HG02938 (cell line): ENCODE measurements around the gene TMEM170A.
"Not testable (repeated sequence)": the region's sequence is repeated elsewhere in the genome, so short reads cannot be mapped to it uniquely, and the experiment has no call there.

Experiments
- ATAC-seq: cut with Tn5 transposase; IDR thresholded peaks from one replicate; pipeline ENCODE4 v1.9.1; 2021; ENCODE audit warnings: mild to moderate bottlenecking, moderate library complexity; ENCODE audit not compliant: unreplicated experiment

TMEM170A gene

GRCh38 chr16:75456971-75457370 lies 7.5 kb downstream of the TMEM170A start:
- ATAC-seq, result no peak

DNA sequence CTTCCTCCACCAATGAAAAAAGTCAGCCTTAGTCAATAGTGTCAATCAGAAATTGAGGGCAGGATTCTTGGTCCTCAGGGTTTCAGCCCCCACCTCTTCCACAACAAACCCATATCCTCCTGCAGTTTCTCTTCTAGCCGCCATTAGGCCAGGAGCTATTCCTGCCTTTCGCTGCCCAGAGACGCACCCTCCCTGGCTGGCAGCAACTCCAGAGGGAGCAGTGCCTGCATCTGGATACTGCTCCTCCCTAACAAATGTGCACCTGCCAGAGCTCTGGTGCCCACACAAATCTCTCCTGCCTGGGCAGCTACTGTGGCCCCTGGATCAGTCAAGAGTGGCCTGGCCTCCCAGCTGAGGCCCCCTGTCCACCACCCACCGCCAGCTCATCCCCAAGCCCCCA lies 8.0 kb downstream of the TMEM170A start:
- ATAC-seq, result not testable (repeated sequence)

GRCh38 chr16:75455677-75456076 lies 8.8 kb downstream of the TMEM170A start:
- no peak for ATAC-seq

- ATAC-seq, result no peak
These were observed 11.9 kb downstream of the TMEM170A start for GRCh38 chr16:75452464-75453190.

DNA sequence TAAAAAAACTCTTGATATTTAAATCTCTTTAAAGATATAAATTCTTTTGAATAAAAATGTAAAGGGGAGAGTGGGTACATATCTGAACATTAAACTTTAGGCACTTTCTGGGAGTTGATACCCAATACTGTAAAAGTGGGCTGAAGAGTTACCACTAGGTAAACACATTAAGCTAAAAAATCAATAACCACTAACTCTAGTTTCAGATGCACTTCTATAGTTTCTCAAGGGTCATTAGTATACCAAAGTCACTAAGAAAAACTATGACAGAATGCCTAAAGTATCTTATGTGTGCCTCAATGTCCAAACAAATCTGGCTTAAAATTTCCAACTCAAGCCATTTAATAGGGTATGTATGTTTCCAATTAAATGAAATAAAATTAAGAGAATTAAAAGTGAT lies 18.1 kb downstream of the TMEM170A start:
- ATAC-seq, result no peak

GRCh38 chr16:75445298-75445697 lies 19.2 kb downstream of the TMEM170A start:
- ATAC-seq, result no peak

GRCh38 chr16:75443298-75443697 lies 21.2 kb downstream of the TMEM170A start:
- no peak for ATAC-seq

GRCh38 chr16:75433732-75434413 lies 30.6 kb downstream of the TMEM170A start:
- peak; percentile 60 for ATAC-seq

GRCh38 chr16:75432828-75433731 lies 31.4 kb downstream of the TMEM170A start, which contains the start of gene CFDP1:
Gene CFDP1, minus strand, starts transcription at chr16:75433503. Its CDS starts 151 bp downstream, at chr16:75433352.
- ATAC-seq, result peak; percentile 87

- no peak for ATAC-seq
These were observed 34.7 kb downstream of the TMEM170A start for GRCh38 chr16:75429621-75430403.

DNA sequence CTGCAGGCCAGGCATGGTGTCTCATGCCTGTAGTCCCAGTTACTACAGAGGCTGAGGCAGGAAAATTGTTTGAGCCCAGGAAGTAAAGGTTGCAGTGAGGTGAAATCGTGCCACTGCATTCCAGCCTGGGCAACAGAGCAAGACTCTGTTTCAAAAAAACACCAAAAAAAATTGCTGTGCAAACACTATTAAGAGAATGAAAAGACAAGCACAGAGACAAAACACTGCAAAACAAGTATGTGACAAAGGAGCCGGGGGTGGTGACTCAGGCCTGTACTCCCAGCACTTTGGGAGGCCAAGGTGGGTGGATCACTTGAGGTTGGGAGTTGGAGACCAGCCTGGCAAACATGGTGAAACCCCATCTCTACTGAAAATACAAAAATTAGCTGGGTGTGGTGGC lies 38.0 kb downstream of the TMEM170A start:
- not testable (repeated sequence) for ATAC-seq

DNA sequence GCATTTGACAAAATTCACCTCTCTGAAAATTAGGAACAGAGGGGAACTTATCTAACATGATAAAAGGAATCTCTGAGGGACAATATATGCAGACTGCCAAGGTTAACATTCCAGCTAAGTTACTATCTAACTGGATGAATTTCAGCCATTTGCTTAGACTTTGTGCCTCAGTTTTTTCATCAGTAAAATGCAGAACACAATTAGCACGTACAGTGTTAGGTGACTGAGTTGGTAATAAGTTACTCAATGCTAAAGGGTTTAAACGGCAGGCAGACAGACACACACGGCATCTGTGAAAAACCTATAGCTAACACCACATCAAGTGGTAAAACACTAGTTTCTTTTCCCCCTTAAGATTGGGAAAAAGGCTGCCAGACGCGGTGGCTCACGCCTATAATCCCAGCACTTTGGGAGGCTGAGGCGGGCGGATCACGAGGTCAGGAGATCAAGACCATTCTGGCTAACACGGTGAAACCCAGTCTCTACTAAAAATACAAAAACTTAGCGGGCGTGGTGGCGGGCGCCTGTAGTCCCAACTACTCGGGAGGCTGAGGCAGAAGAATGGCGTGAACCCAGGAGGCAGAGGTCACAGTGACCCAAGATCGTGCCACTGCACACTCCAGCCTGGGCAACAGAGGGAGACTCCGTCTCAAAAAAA lies 40.3 kb downstream of the TMEM170A start:
- ATAC-seq, result not testable (repeated sequence)

GRCh38 chr16:75423723-75424104 lies 40.8 kb downstream of the TMEM170A start:
- no peak for ATAC-seq

DNA sequence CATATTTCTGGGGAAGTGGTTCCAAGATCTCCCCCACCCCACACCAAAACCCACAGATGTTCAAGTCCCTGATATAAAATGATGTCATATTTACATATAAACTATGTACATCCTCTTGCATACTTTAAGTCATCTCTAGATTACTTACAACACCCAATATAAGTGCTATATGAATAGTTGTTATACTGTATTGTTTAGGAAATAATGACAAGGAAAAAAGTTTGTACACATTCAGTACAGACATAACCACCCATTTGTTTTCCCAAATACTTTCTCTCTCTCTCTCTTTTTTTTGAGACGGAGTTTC lies 42.7 kb downstream of the TMEM170A start:
- no peak for ATAC-seq

DNA sequence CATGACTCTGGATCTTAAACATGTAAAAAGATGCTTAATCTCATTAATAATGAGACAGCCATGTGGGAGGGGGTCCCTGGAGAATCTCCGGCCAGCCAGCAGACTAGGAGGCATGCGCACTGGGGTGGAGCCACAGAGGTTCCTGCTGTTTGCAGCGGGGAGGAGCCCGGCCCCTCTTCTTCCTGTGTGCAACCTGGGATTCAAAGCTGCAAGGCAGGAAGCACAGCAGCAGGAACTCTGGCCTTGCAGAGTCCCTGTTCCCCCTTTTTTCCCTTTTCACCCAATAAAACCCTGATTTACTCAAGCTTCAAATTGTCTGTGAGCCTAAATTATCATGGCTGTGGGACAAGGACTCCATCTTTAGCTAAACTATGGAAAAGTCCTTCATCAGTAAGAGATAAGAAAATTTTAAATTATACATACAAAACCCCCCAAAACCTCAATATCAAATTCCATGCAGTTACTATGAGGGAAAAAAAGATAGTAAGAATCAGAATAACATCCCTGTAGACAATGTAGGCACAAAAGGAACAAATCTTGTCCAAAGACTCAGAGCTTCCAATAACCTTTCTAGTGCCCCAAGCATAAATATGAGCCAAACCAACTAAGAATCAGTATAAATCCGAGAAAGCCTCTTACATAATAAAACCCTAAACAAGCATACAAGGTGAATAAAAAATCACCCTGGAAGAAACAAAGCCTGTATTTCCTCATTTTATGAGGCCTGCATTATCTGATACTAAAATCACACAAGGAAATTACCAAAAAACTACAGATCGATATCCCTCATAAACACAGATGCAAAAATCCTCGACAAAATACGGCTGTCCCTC lies 43.3 kb downstream of the TMEM170A start:
- ATAC-seq, result peak; percentile 82

- ATAC-seq, result no peak
These were observed 47.5 kb downstream of the TMEM170A start for GRCh38 chr16:75416904-75417565.

DNA sequence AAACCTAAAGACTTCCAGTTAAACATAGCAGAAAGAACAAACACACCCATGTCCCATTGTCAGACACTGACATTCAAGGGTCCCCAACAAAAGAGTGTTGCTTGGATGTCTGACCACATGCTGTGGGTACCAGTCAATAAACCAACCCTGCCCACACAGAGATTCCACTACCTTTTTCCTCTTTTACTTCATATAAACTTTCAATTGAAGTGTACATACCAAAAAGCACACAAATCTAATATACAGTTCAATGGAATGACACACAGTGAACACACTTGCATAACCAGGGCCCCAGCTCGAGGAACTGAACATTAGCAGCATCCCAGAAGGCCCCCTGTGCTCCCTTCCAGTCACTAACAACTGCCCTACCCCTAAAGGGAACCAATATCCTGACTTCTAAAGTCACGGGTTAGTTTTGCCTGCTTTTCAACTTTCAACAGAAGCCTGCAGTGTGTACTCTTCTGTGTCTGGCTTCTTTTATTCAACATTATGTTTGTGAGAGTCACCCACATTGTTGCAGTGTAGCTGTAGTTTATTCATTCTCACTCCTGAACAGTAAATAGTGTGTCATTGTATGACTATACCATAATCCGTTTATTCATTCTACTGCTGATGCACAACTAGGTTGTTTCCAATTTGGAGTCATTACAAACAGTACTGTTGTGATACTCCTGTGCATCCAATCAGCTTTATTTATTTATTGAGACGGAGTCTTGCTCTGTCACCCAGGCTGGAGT lies 49.2 kb downstream of the TMEM170A start:
- no peak for ATAC-seq

GRCh38 chr16:75413951-75414350 lies 50.5 kb downstream of the TMEM170A start:
- no peak for ATAC-seq
